Erythroblast (primary cell): ENCODE data around the gene NTPCR.

Experiments
- GATA1 ChIP-seq: IDR thresholded peaks from 2 replicates; pipeline ENCODE4 v1.6.1; 2011; ENCODE audit warnings: low read depth, mild to moderate bottlenecking, control low read depth, low read length, moderate library complexity
- POLR2A ChIP-seq: IDR thresholded peaks from 2 replicates; pipeline ENCODE4 v1.6.1; 2011; ENCODE audit warnings: mild to moderate bottlenecking, low read length

DNA sequence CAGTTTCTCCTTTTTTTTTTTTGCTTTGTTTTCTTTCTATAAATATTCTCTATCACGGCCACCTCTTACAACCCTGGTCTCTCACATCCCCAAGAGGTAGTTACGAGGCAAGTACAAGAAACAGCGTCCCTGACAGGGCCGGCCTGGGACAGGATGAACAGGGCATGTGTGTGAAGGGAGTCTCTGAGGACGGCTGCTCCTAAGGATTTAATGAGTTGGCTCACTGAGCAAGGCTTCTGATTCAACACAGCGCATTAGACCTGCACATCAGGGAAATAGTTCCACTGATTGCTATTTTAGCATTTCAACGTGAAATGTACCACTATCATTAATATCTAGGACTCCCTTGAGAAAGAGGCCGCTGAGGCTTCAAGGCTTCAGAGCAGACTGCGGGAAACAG, 54.0 kb downstream of the NTPCR start:
- TF ChIP-seq POLR2A (no peak), GATA1 (no peak)
